GM13976 (cell line): ENCODE results near the gene MYOG.

Experiments
- DNase-seq: peaks from one replicate; pipeline ENCODE4 v3.0.0; 2012; ENCODE audit warnings: low spot score
- CTCF ChIP-seq: IDR thresholded peaks from 2 replicates; pipeline ENCODE4 v1.5.1; 2012; ENCODE audit warnings: borderline replicate concordance, mild to moderate bottlenecking; ENCODE audit not compliant: insufficient read depth; ENCODE audit errors: extremely low read depth, missing control alignments, control extremely low read depth
- in situ Hi-C: fragments of 300-500 bp; cut with MboI; formaldehyde crosslinking; loops from one replicate; pipeline ENCODE4 v1.12.0; 2022; ENCODE audit warnings: low sequenced_read_pairs, mixed read lengths, inconsistent platforms; ENCODE audit not compliant: unreplicated experiment

Gene MYOG

DNA sequence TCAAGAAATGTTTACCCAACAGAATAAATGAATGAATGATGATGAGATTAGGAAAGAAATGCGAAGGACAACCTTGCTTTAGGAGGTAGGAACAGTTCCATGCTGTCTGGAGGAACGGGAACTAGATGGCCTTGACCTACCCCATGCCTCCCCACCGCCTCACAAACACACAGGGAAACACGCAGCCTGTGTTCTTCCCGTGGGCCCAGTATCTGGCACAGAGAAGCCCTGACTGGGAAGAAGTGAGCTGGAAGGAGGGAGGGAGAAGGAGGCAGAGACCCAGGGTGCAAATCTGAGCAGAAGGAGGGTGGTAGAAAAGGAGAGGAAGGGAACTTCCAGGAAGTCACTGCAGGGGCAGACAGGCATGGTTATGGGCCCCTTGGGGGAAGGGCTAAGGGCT lies 38.2 kb upstream of the MYOG start:
- peak; percentile 15 for DNase-seq
- in situ Hi-C loops, result no loop called here
- no peak for TF ChIP-seq CTCF

GRCh38 chr1:203122159-203122558 lies 36.3 kb upstream of the MYOG start:
- TF ChIP-seq CTCF, result no peak
- in situ Hi-C loops, result no loop called here
- no peak for DNase-seq

DNA sequence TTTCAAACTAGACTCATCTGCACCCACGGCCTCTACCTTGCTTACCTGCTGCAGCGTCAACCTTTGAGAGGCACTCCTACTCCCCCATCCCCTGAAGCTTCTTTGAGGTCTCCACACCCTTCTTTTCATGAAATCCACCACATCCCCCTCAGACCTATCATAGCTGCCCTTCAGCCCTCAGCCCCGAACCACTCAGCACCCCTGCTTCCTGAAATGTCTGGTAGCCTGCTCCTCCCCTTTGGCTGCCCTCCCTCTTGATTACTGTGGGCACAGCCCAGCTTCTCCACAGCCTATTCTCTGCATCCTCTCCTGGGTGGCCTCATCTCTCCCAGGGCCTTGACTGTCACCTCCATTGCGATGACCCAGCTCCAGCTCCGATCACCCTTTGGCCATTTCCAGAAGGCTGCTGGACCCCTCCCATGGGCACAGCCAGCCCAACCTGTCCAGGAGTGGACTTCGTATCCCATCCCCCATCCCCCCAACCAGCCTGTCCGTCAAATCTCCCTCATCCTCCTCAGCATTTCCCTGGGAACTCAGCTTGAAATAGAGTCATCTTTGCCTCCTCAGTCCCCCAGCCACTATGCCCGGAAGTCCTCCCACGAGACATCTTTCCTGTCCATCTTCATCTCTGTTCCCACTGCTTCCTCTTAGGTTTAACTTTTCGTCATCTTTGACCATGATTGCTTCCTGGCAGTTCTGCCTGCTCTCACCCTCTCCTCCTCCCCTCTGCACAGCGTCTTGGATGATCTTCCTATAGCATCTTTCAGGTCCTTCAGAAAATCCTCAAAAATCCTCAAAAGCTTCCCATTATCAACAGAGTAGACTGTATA lies 35.6 kb upstream of the MYOG start:
- no peak for DNase-seq
- no peak for TF ChIP-seq CTCF
- in situ Hi-C loops, result no loop called here

DNA sequence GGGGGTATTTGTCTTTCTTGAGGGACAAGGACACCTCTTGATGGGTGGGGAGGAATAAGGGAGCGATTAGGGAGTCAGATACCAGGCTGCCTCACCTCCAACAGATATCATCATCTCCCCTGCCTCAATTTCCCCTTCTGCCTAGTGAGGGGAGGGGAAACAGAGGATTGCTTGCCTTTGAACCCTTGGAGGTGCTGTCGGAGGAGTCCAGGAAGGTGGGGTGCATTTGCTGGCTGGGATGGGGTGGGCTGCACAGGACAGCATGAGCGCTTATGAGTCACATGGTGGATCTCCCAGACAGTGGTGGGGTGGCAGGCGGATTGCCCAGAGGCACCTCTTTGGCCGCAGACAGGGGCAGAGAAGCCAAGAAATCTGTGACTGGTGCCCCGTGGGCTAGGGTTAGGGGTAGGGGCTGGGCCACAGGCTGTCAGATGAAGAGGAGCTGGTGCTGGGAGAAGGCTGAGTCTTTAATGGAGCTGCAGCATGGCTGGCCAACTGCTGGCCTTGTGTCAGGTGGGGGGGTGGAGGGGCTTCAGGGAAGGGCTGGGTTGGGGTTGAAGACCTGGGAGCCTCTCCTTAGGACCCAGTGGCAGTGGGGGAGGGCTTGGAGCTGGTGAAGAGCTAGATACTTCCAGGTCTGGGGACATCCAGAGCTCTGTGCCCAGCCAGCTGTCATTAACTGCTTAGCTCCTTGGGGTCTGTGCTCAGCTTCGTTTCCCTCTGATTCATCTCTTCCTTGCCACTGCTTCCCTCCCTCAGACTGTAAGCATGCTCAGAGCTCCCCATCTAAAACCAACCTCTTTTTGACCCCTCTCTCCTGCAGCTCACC lies 34.7 kb upstream of the MYOG start:
- TF ChIP-seq CTCF, result no peak
- in situ Hi-C loops, result no loop called here
- DNase-seq, result no peak

GRCh38 chr1:203117611-203118575 lies 32.1 kb upstream of the MYOG start:
- DNase-seq, result peak; percentile 87

More at GRCh38 chr1:203117611-203118575, 32.1 kb upstream of the MYOG start:
- in situ Hi-C loops, result no loop called here
- TF ChIP-seq CTCF, result peak; percentile 48
